NCI-H510A (cell line): ENCODE measurements around the gene FCGR2B.
"Not testable (repeated sequence)": the region's sequence is repeated elsewhere in the genome, so short reads cannot be mapped to it uniquely, and the experiment has no call there.

Experiments used
- DNase-seq: peaks from one replicate; lab custom pipeline; 2025; lab: John Stamatoyannopoulos, UW

Gene FCGR2B

DNA sequence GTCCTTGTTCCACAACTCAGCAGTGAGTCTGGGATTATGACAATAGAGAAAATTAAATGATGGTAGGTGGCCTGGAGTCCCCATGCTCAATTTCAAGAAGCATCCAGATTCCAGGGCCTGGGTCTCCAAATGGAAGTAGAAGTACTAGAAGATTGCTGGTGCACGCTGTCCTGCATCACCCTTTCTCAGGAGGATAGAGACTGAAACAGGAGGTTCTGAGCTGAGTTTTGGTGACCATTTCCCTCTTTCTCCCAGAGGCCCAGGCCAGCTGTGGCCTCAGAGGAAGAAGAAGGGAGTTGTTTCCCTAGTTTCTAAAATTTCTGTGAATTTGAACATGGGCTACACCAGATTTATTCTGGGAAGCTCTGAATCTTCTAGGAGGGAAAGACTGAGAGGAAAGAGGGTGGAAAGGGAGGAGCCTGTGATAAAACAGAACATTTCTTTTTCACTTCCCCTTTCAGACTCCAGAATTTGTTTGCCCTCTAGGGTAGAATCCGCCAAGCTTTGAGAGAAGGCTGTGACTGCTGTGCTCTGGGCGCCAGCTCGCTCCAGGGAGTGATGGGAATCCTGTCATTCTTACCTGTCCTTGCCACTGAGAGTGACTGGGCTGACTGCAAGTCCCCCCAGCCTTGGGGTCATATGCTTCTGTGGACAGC is at the start of gene FCGR2B:
TSS of gene FCGR2B (plus strand) at position 460 of the 656 bp plus-strand sequence. CDS start at position 559, 99 bp downstream.
- DNase-seq, result not testable (repeated sequence)

DNA sequence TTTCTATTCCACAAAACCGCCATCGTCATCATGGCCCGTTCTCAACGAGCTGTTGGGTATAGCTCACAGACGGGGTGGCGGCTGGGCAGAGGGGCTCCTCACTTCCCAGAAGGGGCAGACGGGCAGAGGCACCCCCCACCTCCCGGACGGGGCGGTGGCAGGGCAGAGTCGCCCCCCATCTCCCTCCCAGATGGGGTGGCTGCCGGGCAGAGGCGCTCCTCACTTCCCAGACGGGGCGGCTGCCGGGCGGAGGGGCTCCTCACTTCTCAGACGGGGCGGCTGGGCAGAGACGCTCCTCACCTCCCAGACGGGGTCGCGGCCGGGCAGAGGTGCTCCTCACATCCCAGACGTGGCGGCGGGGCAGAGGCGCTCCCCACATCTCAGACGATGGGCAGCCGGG is 46.5 kb upstream of the FCGR2B start:
- not testable (repeated sequence) for DNase-seq

DNA sequence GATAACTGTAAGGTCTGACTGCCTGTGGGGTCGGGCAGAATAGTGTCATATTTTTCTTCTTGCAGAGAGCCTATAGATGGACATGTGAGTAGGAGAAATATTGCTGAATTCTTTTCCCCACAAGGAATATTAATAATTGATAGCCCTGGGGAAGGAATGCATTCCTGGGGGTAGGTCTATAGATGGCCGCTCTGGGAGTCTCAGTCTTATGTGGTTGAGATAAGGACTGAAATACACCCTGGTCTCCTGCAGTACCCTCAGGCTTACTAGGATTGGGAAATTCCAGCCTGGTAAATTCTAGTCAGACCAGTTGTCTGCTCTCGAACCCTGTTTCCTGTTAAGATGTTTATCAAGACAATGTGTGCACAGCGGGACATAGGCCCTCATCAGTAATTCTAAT is 44.4 kb upstream of the FCGR2B start:
- not testable (repeated sequence) for DNase-seq

DNA sequence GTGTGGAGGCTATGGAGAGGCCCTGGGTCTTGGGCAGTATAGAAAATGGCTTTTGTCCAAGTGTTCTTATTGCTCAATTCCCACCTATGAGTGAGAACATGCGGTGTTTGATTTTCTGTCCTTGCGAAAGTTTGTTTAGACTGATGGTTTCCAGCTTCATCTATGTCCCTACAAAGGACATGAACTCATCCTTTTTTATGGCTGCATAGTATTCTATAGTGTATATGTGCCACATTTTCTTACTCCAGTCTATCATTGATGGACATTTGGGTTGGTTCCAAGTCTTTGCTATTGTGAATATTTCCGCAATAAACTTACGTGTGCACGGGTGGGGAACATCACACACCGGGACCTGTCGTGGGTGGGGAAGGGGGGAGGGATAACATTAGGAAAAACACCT is 42.5 kb upstream of the FCGR2B start:
- not testable (repeated sequence) for DNase-seq

DNA sequence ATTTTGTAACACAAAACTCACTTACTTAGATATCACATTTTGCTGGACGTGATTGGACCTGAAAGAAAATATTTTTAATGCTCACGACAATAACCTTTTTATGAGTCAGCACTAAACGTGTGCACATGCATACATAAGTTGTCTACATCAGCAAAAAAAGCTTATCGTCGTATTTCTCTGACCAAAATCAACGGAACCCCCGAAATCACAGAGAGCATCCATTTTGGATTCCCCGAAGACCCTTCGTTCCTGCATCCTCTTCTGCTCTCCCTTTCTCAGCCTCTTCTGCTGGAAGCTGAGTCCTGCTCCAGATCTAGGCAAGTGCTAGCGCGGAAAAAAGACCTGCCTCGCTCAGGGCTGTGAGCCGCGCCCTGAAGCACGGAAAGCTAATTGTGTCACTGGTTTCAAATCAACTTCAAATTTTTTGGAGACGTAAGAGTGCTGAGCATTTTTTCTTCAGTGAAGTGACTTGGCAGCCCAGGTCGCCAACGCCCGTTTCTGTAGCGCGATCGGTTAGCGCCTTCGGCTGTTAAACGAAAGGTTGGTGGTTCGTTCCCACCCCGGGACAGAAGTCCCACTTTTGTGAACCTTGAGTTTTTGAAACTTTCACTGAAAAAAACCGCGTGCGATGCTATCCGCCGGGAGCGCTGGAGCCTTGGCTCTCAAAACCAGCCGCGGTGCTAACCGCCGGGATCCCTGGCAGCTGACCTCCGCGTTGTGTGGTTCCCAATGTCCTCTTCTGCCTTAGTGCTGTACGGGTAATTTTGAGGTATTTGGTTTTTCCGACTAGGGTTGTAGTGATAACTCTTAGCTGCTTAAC is 41.6 kb upstream of the FCGR2B start:
- DNase-seq, result not testable (repeated sequence)

DNA sequence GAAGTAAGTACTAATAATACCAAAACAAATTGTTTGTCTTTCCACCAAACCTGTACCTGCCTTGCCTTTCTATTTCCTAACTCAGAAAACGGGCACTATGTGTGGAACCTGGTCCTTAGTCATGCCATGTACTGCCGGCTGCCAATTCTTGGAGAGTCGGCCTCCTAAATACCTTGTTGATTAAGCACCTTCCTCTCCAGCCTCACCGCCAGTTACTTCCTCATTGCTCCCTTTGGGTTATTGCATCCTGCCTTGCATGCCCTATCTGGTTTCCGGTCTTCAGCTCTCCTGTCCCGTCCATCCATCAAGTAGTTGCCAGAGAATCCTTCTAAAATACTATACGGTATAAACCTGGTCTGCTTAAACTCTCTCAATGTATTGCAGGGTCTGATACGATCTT is 40.9 kb upstream of the FCGR2B start:
- not testable (repeated sequence) for DNase-seq

DNA sequence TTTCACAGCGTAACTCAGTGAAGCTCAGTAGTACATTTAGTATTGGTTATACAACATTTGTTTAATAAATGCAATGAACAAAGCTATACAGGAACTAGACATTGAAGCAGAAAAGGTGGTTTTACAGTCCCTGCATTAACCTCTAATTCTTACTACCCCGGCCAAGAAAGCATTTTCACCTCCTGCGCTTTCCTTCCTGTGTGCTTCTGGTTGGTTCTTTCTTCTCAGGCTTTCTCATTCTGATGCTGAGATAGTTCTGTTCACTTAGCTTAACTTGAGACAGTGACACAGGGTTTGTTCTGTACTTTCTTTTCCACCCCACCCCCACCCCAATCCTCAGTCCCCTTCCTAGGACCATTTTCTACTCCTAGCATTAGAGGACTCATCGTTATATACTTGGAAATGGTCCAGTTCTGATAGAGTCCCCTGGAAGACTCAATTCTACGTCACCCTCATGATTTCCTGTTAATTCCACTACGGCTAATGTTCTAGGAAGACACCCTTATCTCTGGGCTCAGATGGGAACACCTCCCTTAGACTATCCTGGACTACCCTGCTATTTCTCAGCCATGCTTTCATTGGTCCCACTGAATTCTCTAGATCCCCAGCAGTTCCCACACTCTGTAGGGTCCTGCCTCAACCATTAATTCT is 39.4 kb upstream of the FCGR2B start:
- not testable (repeated sequence) for DNase-seq

DNA sequence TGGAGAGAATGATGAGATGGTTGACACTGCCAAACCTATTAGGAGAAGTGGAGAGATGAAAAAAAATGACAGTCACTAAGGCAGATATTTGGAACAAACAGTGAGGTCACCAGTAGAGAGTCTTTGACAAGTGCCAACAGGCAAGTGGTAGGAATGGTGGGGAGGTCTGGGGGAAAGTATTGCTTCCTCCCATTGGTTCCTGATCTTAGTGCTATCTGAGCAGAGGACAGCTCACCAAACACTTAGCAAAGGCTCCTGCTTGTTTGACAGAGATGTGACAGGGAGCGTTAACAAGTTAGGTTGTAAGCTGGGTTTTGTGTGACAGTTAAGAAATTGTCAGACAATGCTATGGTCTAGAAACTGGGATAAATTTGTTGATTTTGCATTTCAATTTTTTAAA is 38.3 kb upstream of the FCGR2B start:
- not testable (repeated sequence) for DNase-seq

DNA sequence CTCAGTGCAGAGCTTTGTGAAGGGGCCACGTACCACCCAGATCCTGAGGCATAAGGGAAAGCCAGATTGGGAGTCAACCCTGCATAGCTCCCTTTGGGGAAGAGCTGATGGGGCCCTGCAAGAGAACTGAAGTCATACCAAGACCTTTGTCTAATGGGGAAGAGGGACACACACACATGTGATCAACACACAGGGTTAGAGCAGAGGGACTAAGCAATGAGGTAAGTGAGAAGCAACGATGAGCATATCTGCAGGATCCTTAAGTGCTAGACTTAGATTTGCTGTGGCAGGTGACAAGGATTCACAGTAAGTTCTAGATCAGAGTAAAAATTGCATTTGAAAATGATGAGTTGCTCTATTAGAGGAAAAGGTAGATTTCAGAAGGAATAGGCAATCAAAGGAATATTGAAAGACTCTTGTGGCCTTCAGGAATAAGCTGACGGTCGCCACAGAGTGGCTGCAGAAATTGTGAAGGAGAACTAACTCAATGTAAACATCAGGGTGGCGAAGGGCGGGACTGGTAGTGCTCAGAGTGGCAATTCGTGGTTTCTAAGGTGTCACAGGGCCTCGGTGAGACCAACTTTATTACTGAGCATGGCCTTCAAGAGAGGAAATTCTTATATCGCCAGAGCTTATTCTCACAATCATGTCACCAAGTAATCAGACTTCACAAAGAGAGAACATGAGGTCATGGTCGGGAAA is 36.3 kb upstream of the FCGR2B start:
- DNase-seq, result not testable (repeated sequence)

DNA sequence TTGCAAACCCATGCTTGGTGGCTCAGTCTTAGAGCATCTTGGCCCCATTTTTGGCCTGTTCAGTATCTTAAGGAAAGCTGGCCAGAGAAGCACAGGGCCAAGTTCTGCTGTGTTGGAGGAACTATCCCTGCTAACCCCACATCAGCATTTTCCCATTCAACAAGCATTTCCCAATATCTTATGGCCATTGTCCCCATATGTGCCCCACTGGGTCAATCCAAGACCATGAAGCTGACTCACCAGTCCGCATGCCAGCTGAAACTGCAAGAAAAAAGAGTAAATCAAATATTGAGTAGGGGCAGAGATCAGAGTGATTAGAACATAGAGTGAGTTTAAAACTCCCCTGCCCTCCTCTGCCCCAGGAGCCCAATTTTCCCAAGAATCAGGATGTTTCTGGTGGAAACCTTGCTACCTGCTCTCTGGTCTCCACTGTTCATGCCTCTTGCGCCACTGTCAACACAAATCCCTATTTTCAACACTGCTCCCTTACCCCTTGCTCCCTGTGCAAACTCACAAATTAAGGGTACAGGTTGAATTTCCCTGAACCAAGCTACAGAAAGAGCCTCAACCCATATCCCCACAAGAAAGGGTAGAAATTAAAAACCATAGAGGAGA is 32.7 kb upstream of the FCGR2B start:
- not testable (repeated sequence) for DNase-seq

DNA sequence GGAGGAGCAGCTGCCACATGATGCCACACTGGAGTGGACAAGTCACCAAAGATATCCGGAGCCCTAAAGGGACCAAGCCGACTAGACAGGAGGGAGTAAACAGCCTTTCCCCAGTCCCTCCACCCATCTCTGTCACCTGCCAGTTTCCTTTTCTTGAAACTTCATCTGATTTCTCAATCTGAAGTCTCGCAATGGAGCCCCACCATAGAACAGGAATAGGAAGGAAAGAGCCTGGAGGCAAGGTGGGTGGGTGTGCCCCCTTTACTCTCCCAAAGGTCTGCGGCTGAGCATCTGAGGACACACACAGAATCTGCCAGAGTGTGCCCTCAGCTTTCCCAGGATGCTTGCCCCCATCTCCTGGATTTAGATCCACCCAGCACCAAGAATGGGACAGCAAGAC is 31.9 kb upstream of the FCGR2B start, which contains the start of gene FCGR3B:
TSS of gene FCGR3B (minus strand) at position 101 of the 400 bp plus-strand sequence. CDS start at position 19, 82 bp downstream.
- DNase-seq, result no peak

DNA sequence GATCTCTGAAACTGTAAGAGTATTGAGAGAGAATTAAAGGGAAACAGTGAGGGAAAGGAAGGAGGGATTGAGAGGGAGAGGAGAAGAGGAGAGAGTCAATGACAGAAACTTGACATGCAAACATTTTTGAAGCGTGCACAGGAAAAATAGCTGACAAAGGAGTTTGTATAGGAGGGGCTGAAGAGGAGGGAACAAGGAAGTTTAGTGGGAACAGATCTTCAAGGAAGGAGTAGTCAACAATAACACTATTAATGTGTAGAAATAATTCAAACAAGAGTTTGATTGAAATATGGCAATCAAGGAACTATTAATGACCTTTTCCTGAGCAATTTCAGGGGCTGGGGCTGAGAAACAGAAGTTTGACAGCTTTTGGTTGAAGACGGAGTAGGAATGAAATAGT is 27.9 kb upstream of the FCGR2B start:
- not testable (repeated sequence) for DNase-seq

DNA sequence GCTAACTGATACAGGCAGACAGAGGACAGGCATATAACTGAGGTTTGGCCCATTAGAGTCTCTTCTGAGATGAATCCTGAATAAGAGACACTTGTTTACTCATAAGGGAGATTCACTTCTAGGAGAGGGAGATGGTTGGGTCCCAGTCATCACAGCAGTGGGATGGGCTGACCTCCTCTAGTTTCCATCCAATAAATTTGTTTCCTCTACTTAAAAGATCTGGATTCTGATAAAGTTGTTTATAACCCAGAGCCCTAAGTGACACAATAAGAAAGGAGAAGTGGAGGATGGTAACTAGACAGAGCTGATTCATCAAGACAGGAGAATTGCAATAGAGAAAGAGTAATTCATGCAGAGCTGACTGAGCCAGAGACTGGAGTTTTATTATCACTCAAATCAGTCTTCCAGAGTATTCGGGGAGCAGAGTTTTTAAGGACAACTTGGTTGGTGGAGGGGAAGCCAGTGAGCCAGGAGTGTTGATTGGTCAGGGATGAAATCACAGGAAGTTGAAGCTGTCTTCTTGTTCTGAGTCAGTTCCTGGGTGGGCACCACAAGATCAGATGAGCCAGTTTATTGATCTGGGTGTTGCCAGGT is 26.7 kb upstream of the FCGR2B start:
- not testable (repeated sequence) for DNase-seq

DNA sequence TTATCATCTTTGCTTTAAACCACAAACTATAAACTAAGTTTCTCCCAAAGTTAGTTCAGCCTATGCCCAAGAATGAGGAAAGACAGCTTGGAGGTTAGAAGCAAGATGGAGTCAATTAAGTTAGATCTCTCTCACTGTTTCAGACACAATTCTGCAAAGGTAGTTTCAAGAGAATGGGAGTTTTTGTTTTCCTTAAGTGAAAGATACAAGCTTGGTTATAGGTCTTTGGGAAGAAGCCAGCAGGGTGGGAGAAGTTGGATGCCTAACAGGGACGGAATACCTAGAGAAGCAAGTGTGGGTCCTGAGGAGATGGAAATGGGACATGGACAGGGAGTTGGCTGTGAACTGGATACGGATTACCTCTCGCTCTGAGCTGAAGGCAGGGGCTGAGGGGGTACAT is 26.0 kb upstream of the FCGR2B start:
- DNase-seq, result not testable (repeated sequence)

DNA sequence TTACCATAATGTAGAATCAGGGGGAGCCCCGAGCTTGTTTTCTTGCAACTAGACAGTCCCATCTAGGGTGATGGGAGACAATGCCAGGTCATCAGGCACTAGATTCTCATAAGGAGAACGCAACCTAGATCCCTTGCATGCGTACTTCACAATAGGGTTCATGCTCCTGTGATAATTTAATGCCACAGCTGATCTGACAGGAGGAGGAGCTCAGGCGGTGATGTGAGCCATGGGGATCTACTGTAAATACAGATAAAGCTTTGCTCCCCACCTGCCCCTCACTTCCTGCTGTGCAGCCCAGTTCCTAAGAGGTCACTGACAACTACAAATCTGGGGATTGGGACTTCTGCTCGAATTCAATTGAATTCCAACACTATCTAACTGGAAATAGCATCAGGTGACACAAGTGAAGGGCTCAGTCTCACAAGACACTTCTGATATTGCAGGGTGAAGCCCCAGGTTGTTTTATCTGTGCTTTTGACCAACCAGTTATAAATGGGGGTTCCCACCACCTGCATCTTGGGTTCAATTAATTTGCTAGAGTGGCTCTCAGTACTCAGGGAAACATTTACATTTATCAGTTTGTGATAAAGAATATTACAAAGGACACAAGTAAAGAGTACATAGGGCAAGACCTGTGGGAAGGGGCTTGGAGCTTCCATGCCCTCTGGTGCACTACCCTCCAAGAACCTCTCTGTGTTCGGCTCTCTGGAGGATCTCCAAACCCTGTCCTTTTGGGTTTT is 24.5 kb upstream of the FCGR2B start:
- not testable (repeated sequence) for DNase-seq

DNA sequence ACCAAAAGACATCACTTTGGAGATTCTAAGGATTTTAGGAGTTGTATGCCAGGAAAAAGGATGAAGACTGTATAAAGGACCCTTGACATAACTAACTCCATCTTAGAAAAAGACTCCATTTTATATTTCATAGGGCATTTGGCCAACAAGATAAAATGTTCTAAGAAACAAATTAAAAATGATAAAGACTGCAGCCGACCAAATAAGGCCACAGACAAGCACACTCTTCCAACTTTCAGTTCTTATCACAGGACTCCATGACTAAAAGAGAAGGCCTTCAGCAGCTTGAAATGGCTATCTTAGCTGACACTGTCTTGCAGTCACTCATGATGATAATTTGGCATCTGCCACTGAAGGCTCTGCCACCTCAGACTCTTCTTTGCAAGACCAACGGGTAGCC is 23.7 kb upstream of the FCGR2B start:
- not testable (repeated sequence) for DNase-seq

DNA sequence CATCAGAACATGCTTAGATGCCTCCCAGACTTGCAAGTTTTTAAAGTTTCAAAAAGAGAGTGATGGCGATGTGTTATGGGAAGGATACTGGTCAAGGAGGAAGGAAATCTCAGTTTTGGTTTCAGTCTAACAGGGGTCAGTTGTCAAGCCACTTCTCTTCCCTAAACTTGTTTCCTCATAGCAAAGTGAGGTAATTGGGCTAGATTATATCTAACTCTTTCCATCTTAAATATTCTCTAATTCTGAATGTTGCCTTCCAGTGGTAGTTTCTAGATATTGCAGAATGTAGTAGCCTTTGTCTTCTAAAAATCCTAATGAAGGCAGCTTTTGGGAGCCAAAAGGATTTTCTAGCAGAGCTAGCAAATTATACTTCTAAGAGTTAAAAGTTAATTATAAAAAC is 20.2 kb upstream of the FCGR2B start:
- not testable (repeated sequence) for DNase-seq

DNA sequence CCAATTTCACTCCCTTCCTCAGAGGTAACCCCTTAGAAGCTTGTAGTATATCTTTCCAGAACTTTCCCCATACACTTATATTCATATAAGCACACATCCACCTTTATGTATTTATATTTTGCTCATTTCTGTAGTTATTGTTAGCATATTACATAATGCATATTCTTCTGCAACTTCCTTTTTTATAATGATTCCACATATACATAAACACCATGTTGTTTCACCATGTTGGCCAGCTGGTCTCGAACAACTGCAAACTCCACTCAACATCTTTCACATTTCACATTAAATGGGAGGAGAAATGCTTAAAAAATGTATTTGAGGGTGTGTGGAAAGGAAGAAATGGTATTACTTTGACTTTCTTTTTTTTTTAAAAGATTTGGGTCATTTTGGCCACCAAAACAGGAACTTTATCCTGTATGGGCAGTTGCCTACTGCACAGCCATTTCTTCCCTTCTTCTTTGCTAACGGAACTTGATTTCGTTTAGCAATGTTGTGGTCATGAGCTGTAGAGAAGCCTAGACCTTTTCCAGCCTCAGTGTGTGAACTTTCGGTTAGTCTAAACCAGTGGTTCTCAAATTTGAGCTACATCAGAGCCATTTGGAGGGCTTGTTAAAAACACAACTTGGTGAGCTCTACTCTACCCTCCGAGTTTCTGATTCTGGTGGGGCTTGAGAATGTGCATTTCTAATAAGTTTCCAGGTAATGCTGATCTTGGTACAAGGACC is 19.3 kb upstream of the FCGR2B start:
- DNase-seq, result not testable (repeated sequence)

DNA sequence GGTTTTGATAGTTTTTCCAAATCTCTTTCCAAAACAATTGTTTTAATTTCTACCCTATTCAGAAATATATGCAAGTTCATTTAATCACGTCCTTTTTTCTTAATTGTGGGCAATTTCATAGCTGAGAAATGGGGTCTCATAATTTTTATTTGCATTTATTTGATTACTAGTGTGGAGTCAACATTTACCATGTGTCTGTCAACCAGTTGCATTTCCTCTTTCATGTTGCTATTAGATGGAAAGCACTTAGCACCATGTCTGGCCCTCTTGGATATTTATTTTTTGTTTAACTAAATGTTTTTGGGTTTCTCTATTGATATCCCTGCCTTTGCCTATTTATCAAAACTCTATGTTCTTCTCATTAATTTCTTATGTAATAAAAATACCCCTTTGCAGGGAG is 18.1 kb upstream of the FCGR2B start:
- DNase-seq, result not testable (repeated sequence)
